Measurements from ENCODE around the gene P3R3URF. TPM values are rescaled to one million over a fixed set of nuclear protein-coding genes. Genes with fewer than 3 reads are reported as not detected.

P3R3URF gene
- total and polyA plus RNA-seq, 2 donors (not counting 3 experiments of a cell fraction or from before 2014, with no cell fraction given) = not detected

GRCh38 chr1:46152016-46152415 lies 24.3 kb downstream of the P3R3URF start:
- Histone ChIP-seq H3K27me3 (ENCODE audit: control insufficient read depth in 2 of 2, insufficient read depth in 2 of 2, low read length in 2 of 2) (no peaks in the 10 kb centered on the region), H3K4me2 (ENCODE audit: insufficient read depth, low read length) (no peak overlapping the region), H3K9ac (replicated peaks; ENCODE audit: extremely low read depth, insufficient read depth, low read length) (no peak overlapping the region), H3K9me3 (replicated peaks; ENCODE audit: control insufficient read depth, insufficient read depth, low read length) (no peaks in the 10 kb centered on the region), H3K9me1 (replicated peaks; ENCODE audit: control insufficient read depth, extremely low read depth, insufficient read depth, low read length) (no peaks in the 10 kb centered on the region), H3K4me3 (replicated peaks in 1 of 3; ENCODE audit: insufficient read depth in 1 of 3, low read depth in 1 of 3, low read length in 3 of 3) (no peak overlapping the region), H4K20me1 (replicated peaks; ENCODE audit: control insufficient read depth, extremely low read depth, insufficient read depth, low read length) (no peaks in the 10 kb centered on the region), H3K36me3 (ENCODE audit: control insufficient read depth in 2 of 2, extremely low read depth in 1 of 2, insufficient read depth in 2 of 2, low read length in 2 of 2) (no peaks in the 10 kb centered on the region), H3K27ac (ENCODE audit: insufficient read depth, low read depth, low read length) (no peak overlapping the region), H2AFZ (ENCODE audit: low read depth, low read length) (no peak overlapping the region), H3K79me2 (ENCODE audit: control insufficient read depth, insufficient read depth, low read length) (no peaks in the 10 kb centered on the region), H3K4me1 (ENCODE audit: control insufficient read depth, extremely low read depth, insufficient read depth, low read length) (no peaks in the 10 kb centered on the region)
- intact Hi-C loops (cut with micrococcal nuclease) (no loop called here), dilution Hi-C loops (cut with MboI; ENCODE audit: extremely low pct_ligation_motif_present, low sequenced_read_pairs) (no loop called here)
- ChIA-PET CTCF (interaction anchor here (1.0 kb wide), 1 partner anchor 14 kb away, joined by 4 read pairs; no protein-coding TSS in a partner anchor), POLR2A (no interaction called here)
- BruUV-seq (replicated peaks) = no TSS peak
- TF ChIP-seq JUN (IDR thresholded peaks at IDR 0.05; ENCODE audit: borderline replicate concordance, insufficient read depth, insufficient read length, low read depth) (no peak), FOS (IDR thresholded peaks at IDR 0.05; ENCODE audit: borderline replicate concordance, insufficient read depth, low read length) (no peak), GATA2 (IDR thresholded peaks at IDR 0.05; ENCODE audit: insufficient read depth, insufficient read length, low read depth, low read length) (no peak), MAX (IDR thresholded peaks at IDR 0.05; ENCODE audit: insufficient read depth, insufficient read length) (no peak), POLR2AphosphoS5 (IDR thresholded peaks at IDR 0.05; ENCODE audit: insufficient read depth, low read depth, low read length) (no peak), POLR2A (IDR thresholded peaks at IDR 0.05; ENCODE audit: low read depth, low read length) (no peak), MYC (IDR thresholded peaks at IDR 0.05; ENCODE audit: low read depth, low read length) (no peak), EZH2 (IDR thresholded peaks at IDR 0.05; ENCODE audit: borderline replicate concordance, low read depth, low read length, severe bottlenecking) (no peak)
- TF ChIP-seq, protein P1, sequence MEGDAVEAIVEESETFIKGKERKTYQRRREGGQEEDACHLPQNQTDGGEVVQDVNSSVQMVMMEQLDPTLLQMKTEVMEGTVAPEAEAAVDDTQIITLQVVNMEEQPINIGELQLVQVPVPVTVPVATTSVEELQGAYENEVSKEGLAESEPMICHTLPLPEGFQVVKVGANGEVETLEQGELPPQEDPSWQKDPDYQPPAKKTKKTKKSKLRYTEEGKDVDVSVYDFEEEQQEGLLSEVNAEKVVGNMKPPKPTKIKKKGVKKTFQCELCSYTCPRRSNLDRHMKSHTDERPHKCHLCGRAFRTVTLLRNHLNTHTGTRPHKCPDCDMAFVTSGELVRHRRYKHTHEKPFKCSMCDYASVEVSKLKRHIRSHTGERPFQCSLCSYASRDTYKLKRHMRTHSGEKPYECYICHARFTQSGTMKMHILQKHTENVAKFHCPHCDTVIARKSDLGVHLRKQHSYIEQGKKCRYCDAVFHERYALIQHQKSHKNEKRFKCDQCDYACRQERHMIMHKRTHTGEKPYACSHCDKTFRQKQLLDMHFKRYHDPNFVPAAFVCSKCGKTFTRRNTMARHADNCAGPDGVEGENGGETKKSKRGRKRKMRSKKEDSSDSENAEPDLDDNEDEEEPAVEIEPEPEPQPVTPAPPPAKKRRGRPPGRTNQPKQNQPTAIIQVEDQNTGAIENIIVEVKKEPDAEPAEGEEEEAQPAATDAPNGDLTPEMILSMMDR (IDR thresholded peaks at IDR 0.05; ENCODE audit: extremely low read depth in 1 of 2, insufficient read depth in 1 of 2, low read depth in 1 of 2, low read length in 2 of 2) = no peak
- no peak for FAIRE-seq
- no peak for DNase-seq (ENCODE audit: low read depth, low spot score)
